SK-N-SH (cell line): ENCODE results near the gene RPS6KA2. TPM values are rescaled to one million over a fixed set of nuclear protein-coding genes. Genes with fewer than 3 reads are reported as not detected.

Source experiments
- CTCF ChIA-PET: fragments of 300-600, 350-600 bp; formaldehyde crosslinking; extraction: SDS; loops from one replicate; lab custom pipeline; 2021; lab: Yijun Ruan, JAX
- POLR2A ChIA-PET: fragments of 350-600 bp; sonication (Branson Sonifier 250); formaldehyde crosslinking; extraction: SDS; loops from one replicate; lab custom pipeline; 2020; ENCODE audit warnings: antibody characterized with exemption, inconsistent platforms; lab: Yijun Ruan, JAX
- DNase-seq: peaks from one replicate; pipeline ENCODE4 v3.0.0; 2012
- H2AFZ ChIP-seq: fragments of 200-600 bp; sonication (generic); 2 replicates; pipeline ENCODE4 v1.8.1; 2016; ENCODE audit warnings: antibody characterized with exemption, mild to moderate bottlenecking, low read depth
- H3F3A ChIP-seq: fragments of 200-600 bp; sonication (generic); replicated peaks from 2 replicates; pipeline ENCODE3; 2016; ENCODE audit warnings: antibody characterized with exemption, mild to moderate bottlenecking; ENCODE audit not compliant: insufficient read depth
- H3K27ac ChIP-seq, 2 experiments: fragments of 200-500 bp in 1 of 2; fragments of 200-600 bp in 1 of 2; sonication (Bioruptor generic) in 1 of 2; sonication (generic), shearing (Covaris generic) in 1 of 2; 2 replicates each; pipeline versions ENCODE4 v1.5.1 to v1.6.1; 2014 to 2016; ENCODE audit warnings: low read depth in 2 of 2, inconsistent platforms in 1 of 2, low read length in 1 of 2, mild to moderate bottlenecking in 1 of 2, mixed read lengths in 1 of 2
- H3K27me3 ChIP-seq: fragments of 200-600 bp; sonication (generic), shearing (Covaris generic); 2 replicates; pipeline ENCODE4 v1.6.1; 2016; ENCODE audit warnings: mixed run types; ENCODE audit not compliant: insufficient read depth
- H3K36me3 ChIP-seq, 2 experiments: fragments of 200-500 bp in 1 of 2; fragments of 200-600 bp in 1 of 2; sonication (Bioruptor generic) in 1 of 2; sonication (generic) in 1 of 2; replicated peaks in 1 of 2; 2 replicates each; pipeline versions ENCODE3 to v1.5.1; 2014 to 2016; ENCODE audit warnings: low read length in 1 of 2, mild to moderate bottlenecking in 1 of 2; ENCODE audit not compliant: insufficient read depth in 2 of 2, control insufficient read depth in 1 of 2
- H3K4me1 ChIP-seq, 2 experiments: fragments of 200-500 bp in 1 of 2; fragments of 200-600 bp in 1 of 2; sonication (Bioruptor generic) in 1 of 2; sonication (generic), shearing (Covaris generic) in 1 of 2; 2 replicates each; pipeline versions ENCODE4 v1.5.1 to v1.6.1; 2014 to 2016; ENCODE audit warnings: low read depth in 1 of 2, low read length in 1 of 2, mixed run types in 1 of 2; ENCODE audit not compliant: insufficient read depth in 2 of 2, control insufficient read depth in 1 of 2
- H3K4me2 ChIP-seq: fragments of 200-600 bp; sonication (generic), shearing (Covaris generic); 2 replicates; pipeline ENCODE4 v1.6.1; 2017; ENCODE audit warnings: mixed run types
- H3K4me3 ChIP-seq, 2 experiments: fragments of 200-500 bp in 1 of 2; fragments of 200-600 bp in 1 of 2; sonication (Bioruptor generic) in 1 of 2; sonication (generic), shearing (Covaris generic) in 1 of 2; 2 replicates each; pipeline versions ENCODE4 v1.5.1 to v1.8.1; 2014 to 2016; ENCODE audit warnings: low read depth in 2 of 2, inconsistent platforms in 1 of 2, low read length in 1 of 2, mild to moderate bottlenecking in 1 of 2, mixed read lengths in 1 of 2, moderate library complexity in 1 of 2
- H3K79me2 ChIP-seq: fragments of 200-600 bp; sonication (generic); 2 replicates; pipeline ENCODE4 v1.8.1; 2017; ENCODE audit warnings: mild to moderate bottlenecking; ENCODE audit not compliant: insufficient read depth
- H3K9ac ChIP-seq: fragments of 200-600 bp; sonication (generic); 2 replicates; pipeline ENCODE4 v1.6.1; 2017; ENCODE audit warnings: mixed run types
- H3K9me2 ChIP-seq: fragments of 200-600 bp; sonication (generic); 2 replicates; pipeline ENCODE4 v1.6.1; 2017; ENCODE audit warnings: mixed run types
- H3K9me3 ChIP-seq: fragments of 200-600 bp; sonication (generic); 2 replicates; pipeline ENCODE4 v1.6.1; 2017; ENCODE audit warnings: mixed run types, mild to moderate bottlenecking, moderate library complexity
- H4K20me1 ChIP-seq: fragments of 200-600 bp; sonication (generic); 2 replicates; pipeline ENCODE4 v1.6.1; 2017; ENCODE audit warnings: mild to moderate bottlenecking, mixed run types; ENCODE audit not compliant: insufficient read depth
- CHD2 ChIP-seq: fragments of 150-350 bp; IDR thresholded peaks from 2 replicates; pipeline ENCODE4 v1.6.1; 2018; ENCODE audit warnings: low read length; ENCODE audit not compliant: partially characterized antibody
- EP300 ChIP-seq, 2 experiments: IDR thresholded peaks; 2 replicates each; pipeline versions ENCODE4 v1.4.0 to v1.6.1; 2012; ENCODE audit warnings: borderline replicate concordance in 1 of 2, low read depth in 1 of 2, low read length in 1 of 2
- FOSL2 ChIP-seq: IDR thresholded peaks from 2 replicates; pipeline ENCODE4 v1.4.0; 2012; ENCODE audit warnings: low read depth, mild to moderate bottlenecking, moderate library complexity, borderline replicate concordance
- FOXJ3 ChIP-seq: sonication (generic); formaldehyde crosslinking; IDR thresholded peaks from 2 replicates; pipeline ENCODE4 v1.5.1; 2020; ENCODE audit warnings: mild to moderate bottlenecking, missing genetic modification reagents
- FOXM1 ChIP-seq: IDR thresholded peaks from 2 replicates; pipeline ENCODE4 v1.4.0; 2012; ENCODE audit warnings: low read depth, mild to moderate bottlenecking
- GATA2 ChIP-seq: sonication (generic); formaldehyde crosslinking; IDR thresholded peaks from 2 replicates; pipeline ENCODE4 v1.5.0; 2020; ENCODE audit warnings: mild to moderate bottlenecking, missing genetic modification reagents
- MAX ChIP-seq: IDR thresholded peaks from 2 replicates; pipeline ENCODE4 v1.4.0; 2012; ENCODE audit warnings: low read depth
- MEF2A ChIP-seq: IDR thresholded peaks from 2 replicates; pipeline ENCODE4 v1.4.0; 2012; ENCODE audit warnings: low read depth, borderline replicate concordance
- NFIC ChIP-seq: IDR thresholded peaks from 2 replicates; pipeline ENCODE4 v1.4.0; 2012; ENCODE audit warnings: borderline replicate concordance
- POLR2AphosphoS5 ChIP-seq: IDR thresholded peaks from 2 replicates; pipeline ENCODE4 v1.6.1; 2012; ENCODE audit warnings: low read depth, low read length
- REST ChIP-seq: IDR thresholded peaks from 2 replicates; pipeline ENCODE4 v1.6.1; 2012; ENCODE audit warnings: mild to moderate bottlenecking, low read depth, low read length, moderate library complexity
- RFX5 ChIP-seq: IDR thresholded peaks from 2 replicates; pipeline ENCODE4 v1.6.1; 2012; ENCODE audit warnings: mild to moderate bottlenecking, improper control_type of control experiment, low read length
- SIN3A ChIP-seq: IDR thresholded peaks from 2 replicates; pipeline ENCODE4 v1.6.1; 2012; ENCODE audit warnings: low read depth, mild to moderate bottlenecking, low read length, moderate library complexity, borderline replicate concordance
- USF1 ChIP-seq: IDR thresholded peaks from 2 replicates; pipeline ENCODE4 v1.4.0; 2012; ENCODE audit warnings: low read depth, borderline replicate concordance
- USF2 ChIP-seq: fragments of 150-350 bp; IDR thresholded peaks from 2 replicates; pipeline ENCODE4 v1.6.1; 2017; ENCODE audit warnings: antibody characterized with exemption, low read length, low read depth, borderline replicate concordance
- ZBTB33 ChIP-seq: IDR thresholded peaks from 2 replicates; pipeline ENCODE4 v1.4.0; 2012; ENCODE audit warnings: low read depth, borderline replicate concordance
- WGBS: methylation state at CpG from one replicate; pipeline ENCODE4 v1.1.6; 2017; ENCODE audit warnings: low lambda C conversion rate; 5-methylcytosine and 5-hydroxymethylcytosine counted together
- polyA plus RNA-seq, 3 experiments: library from polyadenylated mRNA; depleted of rRNA; stranded (reverse); fragments of >200 nt; gene quantifications; 2 replicates each; pipeline ENCODE4 v1.2.3, GENCODE V29; 2012

Gene RPS6KA2
- polyA plus RNA-seq, 1 of the 3 experiments (the other 2 are of a cell fraction): 59.5 TPM

GRCh38 chr6:166565084-166565967 lies 61.7 kb downstream of the RPS6KA2 start:
- WGBS: 88% methylated on average over 11 of the region's 24 CpGs
- no peak for DNase-seq
- H2AFZ ChIP-seq: no peak overlapping the region
- H3K4me2 ChIP-seq: no peak overlapping the region
- ChIA-PET POLR2A (no interaction called here), CTCF (no interaction called here)
- no peaks in the 10 kb centered on the region for H3K27me3 ChIP-seq
- no peak for TF ChIP-seq NFIC
- no peak for TF ChIP-seq RFX5
- no peak for TF ChIP-seq CHD2
- TF ChIP-seq USF1: no peak
- TF ChIP-seq GATA2: no peak
- no peak for TF ChIP-seq FOXJ3 (CRISPR knock-in tag)
- no peak for TF ChIP-seq EP300 (IDR thresholded peaks at IDR 0.05; ENCODE audit: borderline replicate concordance in 1 of 2, low read depth in 1 of 2, low read length in 1 of 2)
- no peaks in the 10 kb centered on the region for H3K9me2 ChIP-seq
- peaks cover 7 to 30% of the 10 kb centered on the region in 2 experiments for H3K36me3 ChIP-seq
- no peak overlapping the region for H3K9ac ChIP-seq
- H4K20me1 ChIP-seq: no peaks in the 10 kb centered on the region
- no peak overlapping the region for H3K4me3 ChIP-seq
- peaks cover 53% of the 10 kb centered on the region for H3K79me2 ChIP-seq
- peaks cover 9 to 10% of the 10 kb centered on the region in 2 experiments; a peak in 3 of 4 replicates for H3K4me1 ChIP-seq
- peaks cover 3% of the 10 kb centered on the region for H3F3A ChIP-seq
- H3K9me3 ChIP-seq: no peaks in the 10 kb centered on the region
- no peak overlapping the region for H3K27ac ChIP-seq

- no peaks in the 10 kb centered on the region for H3K27me3 ChIP-seq
- ChIA-PET CTCF (no interaction called here), POLR2A (interaction anchor here (1.2 kb wide), 1 partner anchor 20 kb away, joined by 3 read pairs; no protein-coding TSS in a partner anchor)
- no peak overlapping the region for H3K4me2 ChIP-seq
- H3K36me3 ChIP-seq: peaks cover 14 to 30% of the 10 kb centered on the region in 2 experiments
- 93% methylated on average over 9 of the region's 9 CpGs for WGBS
- H3K9ac ChIP-seq: no peak overlapping the region
- peaks cover 51% of the 10 kb centered on the region for H3K79me2 ChIP-seq
- DNase-seq: no peak
- no peaks in the 10 kb centered on the region for H4K20me1 ChIP-seq
- TF ChIP-seq MEF2A: no peak
- no peak for TF ChIP-seq EP300 (IDR thresholded peaks at IDR 0.05; ENCODE audit: borderline replicate concordance in 1 of 2, low read depth in 1 of 2, low read length in 1 of 2)
- no peak for TF ChIP-seq REST
- no peak for TF ChIP-seq POLR2AphosphoS5
- no peak for TF ChIP-seq FOSL2
- no peak for TF ChIP-seq SIN3A
- no peak for TF ChIP-seq ZBTB33
- no peak for TF ChIP-seq MAX
- TF ChIP-seq FOXM1: no peak
- TF ChIP-seq USF2: no peak
- H3K9me3 ChIP-seq: peaks cover 6% of the 10 kb centered on the region; the same call in 1 of the 2 replicates
- no peak overlapping the region for H3K4me3 ChIP-seq
- no peak overlapping the region; a peak in 1 of 4 replicates for H3K27ac ChIP-seq
- H2AFZ ChIP-seq: no peak overlapping the region
- H3F3A ChIP-seq: peaks cover 3% of the 10 kb centered on the region
- no peaks in the 10 kb centered on the region for H3K9me2 ChIP-seq
- H3K4me1 ChIP-seq: peaks cover 3 to 9% of the 10 kb centered on the region in 2 experiments; a peak in 3 of 4 replicates
These were observed 63.2 kb downstream of the RPS6KA2 start for GRCh38 chr6:166563805-166564204.
